Suppressor macrophage treated with lipopolysaccharide for 4 hours (primary cell): ENCODE data around the gene CNTROB.

ENCODE experiments used
- DNase-seq: peaks from one replicate; pipeline ENCODE4 v3.0.0-alpha.2; 2020

CNTROB gene

DNA sequence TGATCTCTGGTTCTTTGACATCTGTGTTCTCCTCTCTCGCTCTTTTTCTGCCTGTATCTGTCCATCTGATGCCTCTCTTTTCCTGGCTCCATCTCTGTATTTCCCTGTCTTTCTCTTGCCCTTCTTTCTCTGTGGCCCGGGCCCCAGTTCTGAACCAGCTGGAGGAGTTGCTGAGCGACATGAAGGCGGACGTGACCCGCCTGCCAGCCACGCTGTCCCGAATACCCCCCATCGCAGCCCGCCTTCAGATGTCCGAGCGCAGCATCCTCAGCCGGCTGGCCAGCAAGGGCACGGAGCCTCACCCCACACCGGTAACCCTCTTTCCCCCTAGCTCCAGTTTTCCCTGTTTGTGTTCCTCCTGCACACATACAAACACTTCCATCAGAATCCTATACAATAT, 21.7 kb upstream of the CNTROB start:
- no peak for DNase-seq

DNA sequence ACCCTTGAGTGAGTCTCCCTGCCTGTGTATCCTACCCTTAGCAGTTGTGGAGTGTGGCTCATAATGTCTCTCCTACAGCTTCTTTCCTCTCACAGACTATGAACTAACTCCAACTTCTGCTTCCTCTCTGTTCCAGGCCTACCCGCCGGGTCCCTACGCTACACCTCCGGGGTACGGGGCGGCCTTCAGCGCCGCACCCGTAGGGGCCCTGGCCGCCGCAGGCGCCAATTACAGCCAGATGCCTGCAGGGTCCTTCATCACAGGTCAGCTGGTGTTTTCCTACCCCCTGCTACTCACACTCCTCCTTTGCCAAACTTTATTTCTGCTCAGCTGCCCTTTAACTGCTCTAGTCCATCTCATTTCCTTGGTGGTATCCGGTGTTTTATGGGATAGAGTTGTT, 21.3 kb upstream of the CNTROB start:
- peak; percentile 36 for DNase-seq

DNA sequence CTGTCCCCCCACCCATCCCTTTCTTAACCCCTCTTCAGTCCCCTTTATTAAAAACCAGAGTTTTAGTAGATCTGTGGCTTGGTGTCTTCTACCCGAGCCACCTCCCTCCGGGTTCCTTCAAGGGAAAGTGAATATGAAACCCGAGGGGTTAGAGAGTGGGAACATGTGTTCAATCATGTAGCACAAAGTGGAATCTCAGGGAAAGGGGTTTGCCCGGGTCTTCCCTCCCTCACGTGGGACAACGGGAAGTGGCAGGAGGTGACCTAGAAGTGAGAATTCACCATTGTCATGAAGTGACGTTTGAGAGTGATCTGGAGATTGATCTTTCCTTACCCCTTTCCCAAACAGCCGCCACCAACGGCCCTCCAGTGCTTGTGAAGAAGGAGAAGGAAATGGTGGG, 20.9 kb upstream of the CNTROB start:
- DNase-seq = peak; percentile 79

DNA sequence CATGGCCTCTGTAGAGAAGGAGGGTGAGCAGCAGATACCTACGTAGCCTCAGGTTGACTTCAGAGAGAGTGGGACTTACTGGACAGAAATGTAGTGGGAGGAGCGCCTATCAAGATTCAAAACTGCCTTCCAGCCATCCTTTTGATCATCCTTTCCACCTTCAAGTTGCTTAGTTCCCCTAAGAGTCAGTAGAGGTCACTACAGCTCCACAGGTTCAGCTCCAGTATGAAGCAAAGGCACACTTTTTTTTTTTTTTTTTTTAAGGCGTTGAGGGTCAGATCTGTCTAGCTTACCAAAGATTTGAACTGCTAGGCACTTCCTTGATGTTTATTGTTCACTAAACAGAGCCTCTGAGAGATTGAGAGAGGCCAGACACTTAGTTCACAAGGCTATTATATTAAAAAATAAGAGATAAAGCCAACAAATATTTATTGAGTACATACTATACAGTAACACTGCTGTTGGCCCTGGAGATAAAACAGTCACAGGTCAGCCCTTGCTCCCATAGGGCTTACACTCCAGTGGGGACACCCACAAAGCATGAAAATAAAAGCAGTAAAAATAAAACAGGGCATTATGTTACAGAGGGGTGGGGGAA, 19.0 kb upstream of the CNTROB start:
- DNase-seq = peak; percentile 85

DNA sequence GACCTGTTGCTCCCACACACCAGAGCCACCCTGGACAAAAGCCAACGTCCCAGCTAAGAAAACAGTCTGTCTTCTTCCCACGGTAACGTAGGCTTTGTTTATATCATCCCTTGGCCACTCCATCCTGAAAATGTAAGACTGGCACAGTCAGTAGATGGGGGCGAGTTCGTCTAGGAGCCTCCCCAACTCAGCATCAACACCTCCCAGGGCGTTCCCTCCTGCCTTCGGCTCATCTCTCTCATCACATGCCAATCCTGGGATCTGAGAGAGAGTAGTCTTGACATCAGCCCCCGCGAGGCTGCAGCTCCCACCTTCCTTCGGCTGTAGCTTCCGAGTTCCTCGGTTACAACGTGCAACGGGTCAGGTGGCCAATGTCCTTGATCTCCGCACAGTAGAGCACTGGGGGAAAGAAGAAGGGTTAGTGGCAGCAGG, 16.8 kb upstream of the CNTROB start:
- peak; percentile 48 for DNase-seq

DNA sequence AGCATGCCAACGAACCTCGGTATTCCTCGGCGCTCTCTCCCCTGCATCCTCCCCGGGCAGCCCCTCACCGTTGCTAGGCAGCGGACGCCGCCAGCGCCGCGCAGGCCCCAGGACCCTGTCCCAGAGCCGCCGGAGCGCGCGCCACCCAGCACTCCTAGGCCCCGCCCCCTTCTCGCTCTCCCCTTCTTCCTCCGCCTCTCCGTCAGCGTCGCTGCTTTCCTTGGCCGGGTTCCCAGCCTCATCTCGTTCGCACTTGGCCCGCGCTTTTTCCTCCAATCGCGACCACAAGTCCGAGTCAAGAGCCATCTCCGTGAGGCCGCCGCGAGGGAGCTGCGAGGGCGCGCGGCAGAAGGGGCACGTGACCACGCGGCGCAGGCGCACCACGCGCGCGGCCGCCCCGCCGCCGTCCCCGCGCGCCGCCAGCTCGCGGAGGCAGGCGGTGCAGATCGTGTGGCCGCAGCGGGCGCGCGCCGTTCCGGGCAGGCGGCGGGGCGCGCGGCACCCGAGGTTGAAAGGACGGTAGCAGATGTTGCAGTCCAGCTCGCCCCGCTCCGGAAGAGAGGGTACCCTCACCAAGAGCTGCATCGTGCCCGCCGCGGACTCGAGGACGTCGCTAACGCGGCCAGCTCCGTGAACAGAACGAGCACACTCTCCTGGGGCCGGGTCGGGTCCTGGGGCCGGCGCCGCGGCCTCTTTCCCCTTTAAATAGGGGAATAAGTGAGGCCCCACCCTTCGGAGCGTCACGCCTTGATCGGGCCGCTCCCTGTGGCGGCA, 16.2 kb upstream of the CNTROB start, which contains the start of gene RNF227:
RNF227 (minus strand) TSS at position 679 of the 774 bp plus-strand sequence; CDS start at position 585, 94 bp downstream.
- DNase-seq = peak; percentile 82

DNA sequence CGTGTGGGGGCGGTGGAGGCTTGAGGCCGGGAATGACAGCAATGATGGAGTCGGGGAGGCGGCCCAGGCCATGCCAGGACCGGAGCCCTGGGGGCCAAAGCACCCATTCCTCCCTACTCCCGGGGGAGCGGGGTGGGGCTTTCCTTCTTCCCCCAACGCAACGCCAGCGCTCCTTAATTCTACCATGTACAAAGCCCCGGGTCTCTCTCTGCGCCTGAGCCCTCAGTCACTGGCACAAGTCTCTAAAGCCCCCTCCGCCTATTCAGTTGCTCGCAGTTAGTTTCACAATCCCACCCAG, 15.7 kb upstream of the CNTROB start:
- no peak for DNase-seq

DNA sequence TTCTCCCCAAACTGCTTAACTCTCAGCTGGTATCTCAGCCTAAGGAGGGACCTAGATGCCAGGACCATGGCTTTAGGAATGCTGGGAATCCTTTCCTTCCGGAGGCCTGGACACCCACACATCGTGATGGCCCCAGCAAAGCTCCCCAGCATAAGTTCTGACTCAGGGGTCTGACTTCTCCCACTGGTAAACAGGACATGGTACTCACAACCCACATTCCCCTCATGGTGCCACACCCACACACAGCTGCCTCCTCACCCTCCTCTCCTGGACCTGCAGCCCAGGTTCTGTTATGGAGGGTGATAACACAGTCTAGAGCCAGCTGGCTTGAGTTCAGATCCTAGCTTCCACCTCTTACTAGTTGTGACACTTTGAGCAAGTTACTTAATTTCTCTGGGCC, 15.2 kb upstream of the CNTROB start:
- DNase-seq = no peak

DNA sequence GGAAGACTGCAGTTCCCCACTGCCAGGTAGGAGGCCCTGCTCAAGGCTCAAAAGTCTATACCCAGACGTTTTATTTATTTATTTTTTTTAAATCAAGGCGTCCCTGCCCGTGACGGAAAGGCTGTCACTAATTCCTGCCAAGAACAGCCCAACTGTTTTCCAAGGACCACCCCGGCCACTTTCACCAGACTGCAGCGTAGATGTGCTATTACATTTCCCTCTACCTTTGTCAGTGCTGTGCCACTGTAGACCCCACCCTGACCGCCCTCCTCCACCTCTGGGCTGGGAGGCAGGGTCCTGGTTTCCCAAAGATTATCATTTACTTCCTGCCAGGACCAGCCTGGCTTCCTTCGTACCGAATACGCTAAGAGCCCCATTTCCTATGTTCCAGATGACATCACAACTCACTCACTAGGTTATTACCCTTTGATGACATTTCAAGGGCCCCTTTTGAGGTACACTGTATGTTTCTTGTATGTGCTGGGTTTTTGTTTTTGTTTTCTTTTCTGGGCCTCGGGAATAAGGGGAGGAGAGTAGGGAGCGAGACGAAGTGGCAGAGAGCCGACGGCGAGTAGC, 9.6 kb upstream of the CNTROB start:
- no peak for DNase-seq

DNA sequence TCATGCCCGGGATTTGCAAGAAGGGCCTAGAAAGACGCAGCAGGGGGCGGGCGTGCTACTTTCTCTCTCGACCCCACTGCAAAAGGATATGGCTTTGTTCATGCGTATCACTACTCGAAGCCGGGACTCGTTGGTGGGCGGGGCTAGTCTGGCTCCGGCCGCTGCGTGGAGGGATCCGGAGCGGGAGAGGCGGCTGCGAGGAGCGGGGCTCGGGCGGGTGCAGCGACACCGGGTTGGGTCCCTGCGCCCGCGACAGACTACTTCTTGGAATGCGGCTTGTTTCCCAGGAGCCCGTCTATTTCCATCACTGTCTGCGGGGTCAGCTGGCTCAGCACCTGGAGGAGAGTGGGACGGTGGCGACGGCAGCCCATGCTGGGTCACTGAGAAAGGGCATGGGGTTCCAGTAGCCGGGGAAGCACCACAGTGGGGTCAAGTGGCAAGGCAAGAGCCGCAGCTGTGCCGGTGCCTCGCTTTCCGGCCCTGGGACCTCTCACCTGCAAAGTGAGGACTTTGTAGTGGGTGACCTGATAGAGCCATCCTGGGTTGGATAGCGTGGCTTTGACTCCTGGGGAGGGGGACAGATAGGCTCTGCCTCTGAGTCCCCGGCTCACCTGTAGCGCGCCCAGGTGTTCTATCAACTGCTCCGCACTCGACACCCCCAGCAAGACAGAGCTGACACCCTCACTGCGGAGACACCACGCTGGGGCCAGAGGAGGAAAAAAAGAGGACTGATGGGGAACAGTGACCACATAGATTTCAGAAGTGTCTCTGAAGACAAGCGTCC, 9.0 kb upstream of the CNTROB start:
- DNase-seq = peak; percentile 63

DNA sequence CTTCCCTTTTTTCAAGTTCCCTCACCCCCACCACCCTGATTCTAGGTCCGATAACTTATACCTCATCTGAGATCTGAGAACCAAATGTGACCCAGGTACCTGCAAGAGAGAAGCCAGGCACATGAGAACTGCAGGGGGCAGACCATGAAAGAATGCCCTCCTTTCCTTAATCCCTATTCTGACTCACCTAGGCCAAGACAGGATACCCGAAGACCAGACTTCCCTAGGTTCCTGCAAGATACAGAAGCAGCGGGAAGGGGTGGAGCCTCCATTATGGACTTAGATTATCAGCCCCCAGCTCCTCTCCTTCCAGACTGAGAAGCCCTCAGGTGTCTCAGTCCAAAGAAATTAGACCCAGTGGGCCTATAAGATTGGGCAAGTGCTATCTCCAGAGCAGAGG, 4.4 kb upstream of the CNTROB start:
- DNase-seq = no peak

DNA sequence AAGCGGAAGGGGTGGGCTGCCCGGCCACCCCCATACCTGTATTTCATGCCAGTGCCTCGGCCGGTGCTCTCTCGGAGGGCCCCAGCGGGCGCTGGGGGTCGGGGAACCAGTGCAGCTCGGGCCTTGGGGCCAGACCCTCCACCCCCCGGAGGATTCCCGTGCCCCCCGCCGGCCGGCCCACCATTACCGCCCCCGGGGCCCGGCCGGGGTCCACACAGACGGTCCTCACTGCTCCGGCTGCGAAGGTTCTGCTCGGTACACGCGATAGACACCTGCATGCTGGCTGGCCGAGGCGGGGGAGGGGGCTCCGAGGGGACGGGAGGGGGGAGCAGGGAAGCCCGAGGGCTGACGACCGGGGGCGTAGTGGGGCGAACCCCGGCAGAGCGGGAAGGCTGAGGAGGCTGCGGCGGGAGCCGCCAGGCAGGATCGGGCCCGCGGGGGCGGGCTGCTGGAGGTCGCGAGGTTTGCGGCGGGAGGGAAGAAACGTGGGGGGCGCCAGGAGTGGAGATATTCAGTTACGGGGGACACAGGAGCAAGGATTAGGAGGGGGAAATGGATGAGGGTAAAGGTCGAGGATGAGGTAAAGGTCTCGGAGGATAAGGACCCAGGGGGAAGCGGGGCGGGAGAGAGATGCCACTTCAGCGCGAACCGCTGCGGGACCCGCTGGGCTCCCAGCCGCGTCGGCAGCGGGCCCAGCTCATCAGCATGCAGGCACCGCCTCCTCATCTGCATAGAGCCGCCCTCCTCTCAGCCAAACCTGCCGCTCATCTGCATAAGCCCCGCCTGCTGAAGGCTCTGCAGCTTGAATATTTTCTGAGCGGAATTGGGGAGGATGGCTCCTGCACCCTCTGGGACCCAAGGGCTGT, 2.6 kb upstream of the CNTROB start, which contains the start of gene KCNAB3:
KCNAB3 (minus strand) TSS at position 699 of the 866 bp plus-strand sequence; CDS start at position 278, 421 bp downstream.
- no peak for DNase-seq

DNA sequence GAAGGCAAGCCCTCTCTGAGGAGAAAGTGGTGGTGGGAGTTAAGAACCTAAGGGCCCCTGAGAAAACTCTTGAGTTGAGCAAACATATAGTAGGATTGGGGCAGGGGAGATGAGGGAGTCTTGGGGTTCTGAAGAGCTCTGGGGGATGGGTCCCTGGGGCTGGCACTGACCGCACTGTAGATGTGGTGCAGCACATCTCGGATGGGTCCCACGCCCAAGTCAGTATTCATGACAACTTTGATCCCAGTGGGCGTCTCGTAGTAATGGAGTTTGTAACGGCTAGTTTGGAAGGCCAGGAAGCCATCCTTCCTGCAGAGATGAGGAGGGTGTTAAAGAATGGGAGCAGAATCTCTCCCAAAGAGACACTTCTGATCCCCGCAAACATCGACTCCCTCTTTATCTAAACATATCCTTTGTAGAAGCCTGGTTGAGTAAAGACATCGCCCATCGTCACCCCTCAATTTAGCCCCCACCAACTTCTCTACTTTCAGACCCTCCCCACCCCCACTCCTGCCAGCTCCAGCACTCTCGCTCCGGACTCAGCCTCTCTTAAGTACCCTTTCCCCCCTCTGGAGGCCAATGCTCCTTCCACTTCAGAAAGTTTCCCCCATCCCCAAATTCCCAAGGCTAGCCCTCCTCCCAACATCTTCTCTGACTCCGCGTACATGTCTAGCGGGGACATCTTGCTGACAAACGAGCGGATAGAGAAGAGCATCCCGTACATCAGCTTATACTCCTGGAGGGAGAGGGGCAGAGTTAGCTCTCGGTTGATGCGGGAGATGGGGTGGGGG, 970 bp upstream of the CNTROB start:
- DNase-seq = no peak

DNA sequence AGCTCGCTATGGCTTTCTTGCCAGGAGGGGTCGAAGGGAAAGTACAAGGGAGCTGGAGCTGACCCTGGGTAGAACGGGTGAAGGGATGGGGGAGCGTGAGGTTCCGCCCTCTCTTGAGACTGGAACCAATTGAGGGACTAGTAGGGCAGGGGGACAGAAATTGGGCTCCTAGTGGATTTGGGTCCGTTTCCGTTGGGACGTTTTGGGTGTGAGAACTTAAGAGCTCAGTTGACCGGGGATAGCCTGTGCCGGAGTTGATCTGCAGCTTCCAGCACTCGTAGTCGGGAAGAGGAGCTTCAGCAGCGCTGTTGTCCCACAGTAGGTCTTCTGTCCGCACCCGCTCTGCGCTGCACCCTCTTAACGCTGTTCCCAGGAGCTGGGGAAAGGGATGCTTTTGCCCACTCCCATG, 481 bp downstream of the CNTROB start:
- peak; percentile 36 for DNase-seq

DNA sequence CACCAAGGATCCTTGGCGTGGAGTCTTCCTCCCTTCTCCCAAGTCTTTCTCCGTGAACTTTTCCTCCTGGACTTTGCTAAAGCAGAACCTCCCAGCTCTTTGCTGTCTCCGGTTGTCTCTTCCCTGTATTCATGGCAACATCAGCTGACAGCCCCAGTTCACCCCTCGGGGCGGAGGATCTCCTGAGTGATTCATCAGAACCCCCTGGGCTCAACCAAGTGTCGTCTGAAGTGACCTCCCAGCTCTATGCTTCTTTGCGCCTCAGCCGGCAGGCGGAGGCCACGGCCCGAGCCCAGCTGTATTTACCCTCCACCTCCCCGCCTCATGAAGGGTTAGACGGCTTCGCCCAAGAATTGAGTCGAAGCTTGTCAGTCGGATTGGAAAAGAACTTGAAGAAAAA, 943 bp downstream of the CNTROB start:
- peak; percentile 71 for DNase-seq

DNA sequence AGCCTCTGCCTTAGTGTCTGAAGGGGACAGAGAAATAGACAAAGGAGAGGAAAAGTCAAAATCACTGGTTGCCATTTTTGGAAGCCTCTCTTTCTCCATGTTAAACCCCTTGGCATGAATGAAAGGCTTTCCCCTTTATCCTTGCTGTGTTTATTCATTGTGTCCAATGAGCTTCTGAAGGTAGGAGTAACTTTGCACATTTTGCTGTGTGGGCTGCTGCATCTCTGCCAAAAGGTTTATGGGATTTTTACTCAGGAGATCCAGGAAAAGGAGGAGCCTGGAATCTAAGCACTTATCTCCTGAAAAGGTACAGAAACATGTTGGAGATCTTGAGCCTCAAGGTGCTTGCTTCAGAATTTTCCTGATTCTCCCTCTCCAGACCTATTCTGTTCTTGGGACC, 3.9 kb downstream of the CNTROB start:
- DNase-seq = no peak

DNA sequence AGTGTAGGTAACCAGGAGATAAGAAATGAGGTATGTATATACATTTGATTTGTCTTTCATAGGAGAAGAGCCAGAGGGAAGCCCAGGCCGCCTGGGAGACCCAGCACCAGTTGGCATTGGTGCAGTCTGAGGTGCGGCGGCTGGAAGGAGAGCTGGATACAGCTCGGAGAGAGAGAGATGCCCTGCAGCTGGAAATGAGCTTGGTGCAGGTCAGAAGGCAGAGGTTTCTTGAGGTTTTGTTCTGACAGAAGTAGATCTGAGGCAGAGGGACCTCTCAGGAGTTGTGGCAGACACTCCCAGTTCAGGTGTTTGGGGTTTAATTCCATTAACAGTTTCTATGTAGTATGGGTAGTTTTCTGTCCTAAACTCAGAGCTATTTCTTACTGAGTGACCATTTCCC, 8.0 kb downstream of the CNTROB start:
- DNase-seq = no peak

DNA sequence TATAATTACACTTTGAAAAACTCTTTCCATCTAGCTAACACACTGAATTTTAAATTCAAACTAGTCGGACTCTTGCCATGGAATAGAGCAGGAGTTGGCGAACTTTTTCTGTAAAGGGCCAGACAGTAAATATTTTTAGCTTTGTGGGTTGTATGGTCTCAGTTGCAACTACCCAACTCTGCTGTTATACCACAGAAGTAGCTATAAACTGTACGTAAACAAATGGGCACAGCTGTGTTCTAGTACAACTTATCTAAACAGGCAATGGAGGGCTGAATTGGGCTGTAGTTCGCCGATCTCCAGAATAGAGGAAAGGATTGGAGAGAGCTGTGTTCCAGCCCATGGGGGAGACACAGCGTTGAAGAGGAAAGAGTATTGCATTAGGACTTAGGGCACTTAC, 8.7 kb downstream of the CNTROB start:
- no peak for DNase-seq

DNA sequence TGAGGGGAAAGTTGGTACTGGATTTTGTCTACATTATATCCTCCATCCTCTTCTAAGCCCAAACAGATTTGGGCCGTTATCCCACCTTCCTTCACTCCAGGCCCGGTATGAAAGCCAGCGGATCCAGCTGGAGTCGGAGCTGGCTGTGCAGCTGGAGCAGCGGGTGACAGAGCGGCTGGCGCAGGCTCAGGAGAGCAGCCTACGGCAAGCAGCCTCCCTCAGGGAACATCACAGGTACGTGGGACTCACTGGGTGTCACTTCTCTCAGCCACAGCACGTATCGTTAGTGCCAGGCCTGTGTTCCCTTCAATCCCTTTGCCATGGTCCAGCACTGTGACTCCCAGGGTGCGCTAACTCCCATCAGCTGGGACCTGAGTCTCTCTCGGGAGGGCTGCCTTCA, 11.3 kb downstream of the CNTROB start:
- no peak for DNase-seq

DNA sequence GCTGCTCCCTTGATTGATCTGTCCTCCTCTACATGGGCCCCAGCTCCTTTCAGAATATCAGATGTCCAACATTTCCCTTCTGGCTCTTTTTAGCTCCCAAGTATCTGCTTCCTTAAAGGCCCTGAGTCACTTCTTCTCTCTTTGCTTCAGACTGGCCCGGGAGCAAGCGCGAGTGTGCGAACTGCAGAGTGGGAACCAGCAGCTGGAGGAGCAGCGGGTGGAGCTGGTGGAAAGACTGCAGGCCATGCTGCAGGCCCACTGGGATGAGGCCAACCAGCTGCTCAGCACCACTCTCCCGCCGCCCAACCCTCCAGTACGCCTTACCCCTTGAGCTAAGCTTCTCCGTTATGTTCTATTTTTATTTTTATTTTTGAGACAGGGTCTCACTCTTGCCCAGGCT, 12.3 kb downstream of the CNTROB start:
- DNase-seq = no peak

DNA sequence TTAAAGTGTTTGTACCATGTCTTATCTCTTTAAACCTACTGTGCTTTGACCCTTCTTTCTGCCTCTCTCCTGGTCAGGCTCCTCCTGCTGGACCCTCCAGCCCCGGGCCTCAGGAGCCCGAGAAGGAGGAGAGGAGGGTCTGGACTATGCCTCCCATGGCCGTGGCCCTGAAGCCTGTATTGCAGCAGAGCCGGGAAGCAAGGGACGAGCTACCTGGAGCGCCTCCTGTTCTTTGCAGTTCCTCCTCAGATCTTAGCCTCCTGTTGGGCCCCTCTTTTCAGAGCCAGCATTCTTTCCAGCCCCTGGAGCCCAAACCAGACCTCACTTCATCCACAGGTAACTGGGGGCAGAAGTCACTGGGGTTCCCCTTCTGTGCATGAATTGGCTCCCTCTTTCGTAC, 13.6 kb downstream of the CNTROB start:
- no peak for DNase-seq

DNA sequence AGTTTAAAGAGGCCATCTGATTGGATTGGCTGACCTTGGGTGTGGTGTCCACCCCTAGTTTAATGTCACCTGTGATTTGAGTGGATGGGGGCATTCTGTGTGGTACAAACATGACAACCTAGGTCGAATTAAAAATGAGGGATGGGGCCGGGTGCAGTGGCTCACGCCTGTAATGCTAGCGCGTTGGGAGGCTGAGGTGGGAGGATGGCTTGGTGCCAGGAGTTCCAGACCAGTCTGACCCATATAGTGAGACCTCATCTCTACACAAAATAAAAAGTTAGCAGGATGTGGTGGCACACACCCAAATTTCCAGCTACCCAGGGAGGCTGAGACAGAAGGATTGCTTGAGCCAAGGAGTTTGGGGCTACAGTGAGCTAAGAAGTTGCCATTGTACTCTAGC, 14.4 kb downstream of the CNTROB start:
- no peak for DNase-seq
